A549 (cell line): ENCODE results near the gene DEF6. TPM values are rescaled to one million over a fixed set of nuclear protein-coding genes. Genes with fewer than 3 reads are reported as not detected.

ENCODE experiments used
- ATAC-seq, 2 experiments: fragments of 200-7000 bp in 1 of 2; fragments of >200 bp in 1 of 2; cut with Nextera tagmentation in 1 of 2; cut with Tn5 transposase in 1 of 2; 3 replicates each; pipeline versions ENCODE4 v1.8.0 to v1.9.1; 2018 to 2020; ENCODE audit warnings: mild to moderate bottlenecking in 1 of 2, moderate library complexity in 1 of 2
- CTCF ChIA-PET: fragments of 300-600 bp; sonication (Branson Sonifier 250); formaldehyde crosslinking; extraction: SDS; loops from one replicate; lab custom pipeline; 2021; ENCODE audit warnings: antibody characterized with exemption, inconsistent platforms; lab: Yijun Ruan, JAX
- POLR2A ChIA-PET: fragments of 350-600 bp; formaldehyde crosslinking; extraction: SDS; loops from one replicate; lab custom pipeline; 2021; ENCODE audit warnings: antibody characterized with exemption, inconsistent platforms; lab: Yijun Ruan, JAX
- DNase-seq, 2 experiments: peaks; one replicate each; pipeline versions ENCODE4 v3.0.0 to v3.0.0-alpha.2; 2011 to 2016; ENCODE audit warnings: low read depth in 1 of 2, low spot score in 1 of 2
- FAIRE-seq: peaks from 2 replicates; lab custom pipeline; 2011; peaks lifted over from hg19 to GRCh38; lab: Jason Lieb, UNC
- H3K27ac ChIP-seq, 2 experiments: fragments of >200 bp; sonication (Bioruptor Twin); formaldehyde crosslinking; 3 replicates each; pipeline ENCODE4 v1.5.1; 2016 to 2017
- H3K4me1 ChIP-seq: fragments of >200 bp; sonication (Bioruptor Twin); formaldehyde crosslinking; 3 replicates; pipeline ENCODE4 v1.6.1; 2016
- H3K4me2 ChIP-seq: fragments of >200 bp; sonication (Bioruptor Twin); formaldehyde crosslinking; 3 replicates; pipeline ENCODE4 v1.6.1; 2016
- H3K4me3 ChIP-seq: fragments of >200 bp; sonication (Bioruptor Twin); formaldehyde crosslinking; 3 replicates; pipeline ENCODE4 v1.5.1; 2016
- H3K9me3 ChIP-seq: fragments of >200 bp; sonication (Bioruptor Twin); formaldehyde crosslinking; 3 replicates; pipeline ENCODE4 v1.6.1; 2016
- CBX8 ChIP-seq: fragments of 200-600 bp; sonication (generic); IDR thresholded peaks from 2 replicates; pipeline ENCODE4 v1.6.1; 2016
- CEBPB ChIP-seq, 2 experiments: fragments of >200 bp in 1 of 2; sonication (Bioruptor Twin) in 1 of 2; formaldehyde crosslinking in 1 of 2; IDR thresholded peaks; 2 replicates each; pipeline ENCODE4 v1.6.1; 2012 to 2016
- CHD2 ChIP-seq: fragments of 150-350 bp; IDR thresholded peaks from 2 replicates; pipeline ENCODE4 v1.6.1; 2014; ENCODE audit warnings: low read length; ENCODE audit not compliant: partially characterized antibody
- CHD4 ChIP-seq: fragments of 200-600 bp; sonication (generic); IDR thresholded peaks from 2 replicates; pipeline ENCODE4 v1.6.1; 2016; ENCODE audit warnings: antibody characterized with exemption, mild to moderate bottlenecking, borderline replicate concordance
- E2F6 ChIP-seq: IDR thresholded peaks from 2 replicates; pipeline ENCODE4 v1.6.1; 2012; ENCODE audit warnings: low read depth, borderline replicate concordance
- EHF ChIP-seq: fragments of 250-450 bp; sonication (Bioruptor Pico); IDR thresholded peaks from 2 replicates; pipeline ENCODE4 v1.5.0; 2020; ENCODE audit warnings: mild to moderate bottlenecking
- EP300 ChIP-seq, 2 experiments: fragments of >200 bp; sonication (Bioruptor Twin); formaldehyde crosslinking; IDR thresholded peaks; 2 replicates in 1 of 2; 3 replicates in 1 of 2; pipeline ENCODE4 v1.6.1; 2016 to 2017
- ESRRA ChIP-seq: fragments of 150-350 bp; IDR thresholded peaks from 2 replicates; pipeline ENCODE4 v1.6.1; 2014; ENCODE audit warnings: mild to moderate bottlenecking, low read length, borderline replicate concordance
- FOSL2 ChIP-seq, 2 experiments: fragments of 450-650 bp in 1 of 2; fragments of >200 bp in 1 of 2; sonication (Bioruptor Twin) in 1 of 2; formaldehyde crosslinking; IDR thresholded peaks; 2 replicates each; pipeline versions ENCODE4 v1.5.0 to v1.6.1; 2016 to 2020; ENCODE audit warnings: mild to moderate bottlenecking in 1 of 2, moderate library complexity in 1 of 2
- GATA3 ChIP-seq: IDR thresholded peaks from 2 replicates; pipeline ENCODE4 v1.6.1; 2012; ENCODE audit warnings: borderline replicate concordance
- HES2 ChIP-seq: fragments of >200 bp; sonication (Bioruptor Twin); formaldehyde crosslinking; IDR thresholded peaks from 2 replicates; pipeline ENCODE4 v1.6.1; 2016
- HMGXB4 ChIP-seq: fragments of 250-450 bp; sonication (Bioruptor Pico); IDR thresholded peaks from 2 replicates; pipeline ENCODE4 v1.5.0; 2021; ENCODE audit warnings: mild to moderate bottlenecking, moderate library complexity, borderline replicate concordance
- JUN ChIP-seq, 2 experiments: fragments of >200 bp; sonication (Bioruptor Twin); formaldehyde crosslinking; IDR thresholded peaks; 2 replicates in 1 of 2; 3 replicates in 1 of 2; pipeline ENCODE4 v1.6.1; 2016 to 2017
- JUNB ChIP-seq: fragments of >200 bp; sonication (Bioruptor Twin); formaldehyde crosslinking; IDR thresholded peaks from 2 replicates; pipeline ENCODE4 v1.6.1; 2016
- MAFK ChIP-seq: fragments of 450-650 bp; IDR thresholded peaks from 2 replicates; pipeline ENCODE4 v1.6.1; 2014; ENCODE audit not compliant: partially characterized antibody
- MAX ChIP-seq: IDR thresholded peaks from 2 replicates; pipeline ENCODE4 v1.6.1; 2012
- MYC ChIP-seq: IDR thresholded peaks from 2 replicates; pipeline ENCODE4 v1.6.1; 2012; ENCODE audit warnings: mild to moderate bottlenecking, inconsistent platforms, low read length, improper control_type of control experiment, borderline replicate concordance
- NFE2L2 ChIP-seq: fragments of 150-350 bp; conservative IDR thresholded peaks from 2 replicates; pipeline ENCODE4 v1.6.1; 2014; ENCODE audit warnings: low read length
- NR3C1 ChIP-seq: fragments of >200 bp; sonication (Bioruptor Twin); formaldehyde crosslinking; IDR thresholded peaks from 3 replicates; pipeline ENCODE4 v1.6.1; 2017
- PBX3 ChIP-seq: IDR thresholded peaks from 2 replicates; pipeline ENCODE4 v1.6.1; 2012
- RAD21 ChIP-seq, 2 experiments: fragments of >200 bp in 1 of 2; sonication (Bioruptor Twin) in 1 of 2; formaldehyde crosslinking in 1 of 2; IDR thresholded peaks in 1 of 2; conservative IDR thresholded peaks in 1 of 2; 2 replicates in 1 of 2; 3 replicates in 1 of 2; pipeline ENCODE4 v1.6.1; 2012 to 2018; ENCODE audit warnings: inconsistent platforms in 1 of 2
- RARB ChIP-seq: fragments of 250-450 bp; sonication (Bioruptor Pico); IDR thresholded peaks from 2 replicates; pipeline ENCODE4 v1.8.0; 2021; ENCODE audit warnings: mild to moderate bottlenecking, moderate library complexity
- RFX5 ChIP-seq: fragments of 450-650 bp; IDR thresholded peaks from 2 replicates; pipeline ENCODE4 v1.7.1; 2014; ENCODE audit warnings: antibody characterized with exemption, mild to moderate bottlenecking, moderate library complexity
- SREBF2 ChIP-seq: fragments of 450-650 bp; IDR thresholded peaks from 2 replicates; pipeline ENCODE4 v1.6.1; 2014; ENCODE audit warnings: mild to moderate bottlenecking, moderate library complexity
- TFCP2L1 ChIP-seq: fragments of 250-450 bp; sonication (Bioruptor Pico); IDR thresholded peaks from 2 replicates; pipeline ENCODE4 v1.5.0; 2021; ENCODE audit warnings: mild to moderate bottlenecking
- ZNF302 ChIP-seq: fragments of 250-450 bp; sonication (Bioruptor Pico); IDR thresholded peaks from 2 replicates; pipeline ENCODE4 v1.9.0; 2021; ENCODE audit warnings: inconsistent platforms, mild to moderate bottlenecking, moderate library complexity
- ZSCAN20 ChIP-seq: fragments of 250-450 bp; sonication (Bioruptor Pico); IDR thresholded peaks from 2 replicates; pipeline ENCODE4 v1.8.0; 2022; ENCODE audit warnings: mild to moderate bottlenecking, moderate library complexity
- WGBS: methylation state at CpG from one replicate; pipeline ENCODE4 v1.1.6; 2017; ENCODE audit errors: missing lambda C conversion rate; 5-methylcytosine and 5-hydroxymethylcytosine counted together
- polyA plus RNA-seq, 4 experiments: library from polyadenylated mRNA; depleted of rRNA in 3 of 4; stranded (reverse); fragments of >200 nt; fragmentation: RNase III in 1 of 4; extraction: RNeasy Plus Mini Kit Qiagen cat#74134 plus additional on column Dnase treatment in 1 of 4; gene quantifications; 2 replicates in 3 of 4; 3 replicates in 1 of 4; pipeline ENCODE4 v1.2.3, GENCODE V29; 2011 to 2017

The DEF6 gene
- polyA plus RNA-seq, 2 of the 4 experiments (the other 2 are of a cell fraction) = 0.05 TPM

GRCh38 chr6:35367646-35368037 is 70.0 kb downstream of the DEF6 start:
- DNase-seq = no peak
- no peak for FAIRE-seq
- Histone ChIP-seq H3K4me1 (peaks cover 34% of the 10 kb centered on the region), H3K4me3 (no peak overlapping the region), H3K27ac (peak overlapping the region in 1 of 2 experiments; percentile 64; a peak in 1 of 6 replicates), H3K4me2 (no peak overlapping the region), H3K9me3 (no peaks in the 10 kb centered on the region)
- 95% methylated on average over 5 of the region's 5 CpGs for WGBS
- ChIA-PET POLR2A (no interaction called here), CTCF (interaction anchor here (0.8 to 0.9 kb wide), 3 partner anchors 12 to 100 kb away, joined by 3 to 4 read pairs (median 3); no protein-coding TSS in a partner anchor)
- TF ChIP-seq ESRRA = no peak
- TF ChIP-seq JUNB = no peak
- no peak for TF ChIP-seq CHD2
- TF ChIP-seq MAFK = no peak
- TF ChIP-seq HMGXB4 (CRISPR knock-in tag) = no peak
- TF ChIP-seq SREBF2 = no peak
- no peak for TF ChIP-seq RAD21 (conservative IDR thresholded peaks at IDR 0.05 in 1 of 2, IDR thresholded peaks at IDR 0.05 in 1 of 2)
- TF ChIP-seq NR3C1 = no peak
- TF ChIP-seq E2F6 = no peak
- no peak for TF ChIP-seq MAX
- TF ChIP-seq TFCP2L1 = no peak
- no peak for TF ChIP-seq NFE2L2
- no peak for TF ChIP-seq RARB (CRISPR knock-in tag)
- ATAC-seq = no peak

- ChIA-PET CTCF (interaction anchor here (0.6 to 0.9 kb wide), 5 partner anchors 12 to 99 kb away, joined by 3 to 4 read pairs (median 3); partner anchors contain the start of gene PPARD), POLR2A (no interaction called here)
- TF ChIP-seq CBX8 = no peak
- 0 out of 2 replicates have a peak, but pooled peaks have one; percentile 17 for TF ChIP-seq GATA3
- TF ChIP-seq PBX3 = no peak
- ATAC-seq (peak; percentile 16 to 51; a peak in 3 of 6 replicates), FAIRE-seq (no peak), DNase-seq (peak in 1 of 2 experiments; percentile 55)
- Histone ChIP-seq H3K4me1 (peaks cover 34% of the 10 kb centered on the region), H3K9me3 (no peaks in the 10 kb centered on the region), H3K27ac (peak overlapping the region; percentile 54 to 64; a peak in 5 of 6 replicates), H3K4me2 (peak overlapping the region; percentile 47), H3K4me3 (no peak overlapping the region)
- 94% methylated on average over 2 of the region's 2 CpGs for WGBS
These were observed 70.6 kb downstream of the DEF6 start for GRCh38 chr6:35368038-35368887.

GRCh38 chr6:35370124-35370741 is 72.6 kb downstream of the DEF6 start:
- POLR2A ChIA-PET = no interaction called here
- WGBS = 53% methylated on average over 8 of the region's 8 CpGs
- peak; percentile 35 to 73 for DNase-seq
- H3K4me3 ChIP-seq = no peak overlapping the region
- CTCF ChIA-PET = no interaction called here
- H3K27ac ChIP-seq = peak overlapping the region; percentile 67 to 85
- no peaks in the 10 kb centered on the region for H3K9me3 ChIP-seq
- H3K4me2 ChIP-seq = peak overlapping the region; percentile 49
- ATAC-seq = peak; percentile 85 to 91
- peaks cover 34% of the 10 kb centered on the region for H3K4me1 ChIP-seq
- FAIRE-seq = no peak
- TF ChIP-seq SREBF2 (no peak), EP300 (IDR thresholded peaks at IDR 0.05) (0 out of 5 replicates have a peak, but pooled peaks of 1 of the 2 experiments have one; percentile 27), CEBPB (IDR thresholded peaks at IDR 0.05) (peak; percentile 40 to 41; a peak in 2 of 4 replicates), ZSCAN20 (CRISPR knock-in tag) (no peak), CHD4 (no peak), MYC (peak; percentile 41; the same call in 1 of the 2 replicates), RARB (CRISPR knock-in tag) (no peak), NFE2L2 (no peak), HES2 (no peak), FOSL2 (IDR thresholded peaks at IDR 0.05) (no peak), FOSL2 (CRISPR knock-in tag; IDR thresholded peaks at IDR 0.05) (peak; percentile 65), MAX (0 out of 2 replicates have a peak, but pooled peaks have one; percentile 44), ZNF302 (CRISPR knock-in tag) (no peak), EHF (no peak), RFX5 (no peak), JUN (IDR thresholded peaks at IDR 0.05) (0 out of 5 replicates have a peak, but pooled peaks of 1 of the 2 experiments have one; percentile 5)
